GM19452 (cell line): Measurements from ENCODE around the gene FGD5.
"Not testable (repeated sequence)": the region's sequence is repeated elsewhere in the genome, so short reads cannot be mapped to it uniquely, and the experiment has no call there.

ENCODE experiments used
- ATAC-seq: cut with Tn5 transposase; IDR thresholded peaks from one replicate; pipeline ENCODE4 v1.9.1; 2021; ENCODE audit not compliant: unreplicated experiment

Gene FGD5

GRCh38 chr3:14805961-14806537 is 12.7 kb upstream of the FGD5 start:
- ATAC-seq = no peak

- peak; percentile 55 for ATAC-seq
These were observed 12.0 kb upstream of the FGD5 start for GRCh38 chr3:14806641-14807263.

GRCh38 chr3:14808025-14808424 is 10.7 kb upstream of the FGD5 start:
- ATAC-seq = no peak

DNA sequence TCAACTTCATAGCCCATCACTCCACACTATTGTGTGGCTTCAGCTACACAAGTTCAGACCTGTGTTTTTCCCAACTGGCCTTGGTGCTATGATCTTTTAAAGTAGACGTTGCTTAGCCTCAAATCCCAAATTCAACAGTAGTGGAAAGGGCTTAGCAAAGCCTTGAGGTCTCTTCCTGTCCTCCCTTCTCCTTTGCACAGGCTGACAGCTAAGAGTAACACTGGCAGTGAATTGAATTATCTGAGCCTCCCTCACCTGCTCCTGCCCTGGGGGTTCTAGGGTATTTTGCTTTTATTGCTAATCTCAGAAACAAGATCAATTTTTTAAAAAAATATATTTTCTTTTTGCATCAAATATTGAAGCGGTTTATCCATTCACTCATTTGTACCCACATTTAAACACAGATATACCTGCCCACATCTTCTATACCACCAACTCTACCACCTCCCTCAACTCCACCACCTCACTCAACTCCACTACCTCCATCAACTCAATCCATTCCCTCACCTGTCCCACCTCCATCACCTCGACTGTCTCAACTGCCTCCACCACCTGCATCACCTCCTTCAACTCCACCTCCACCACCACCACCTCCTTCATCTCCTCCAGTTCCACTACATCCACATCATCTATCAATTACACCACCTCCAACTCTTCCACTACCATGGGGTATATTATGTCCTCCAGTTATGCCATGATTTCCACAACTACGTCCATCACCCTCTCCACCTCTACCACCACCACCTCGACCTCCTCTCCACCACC is 10.1 kb upstream of the FGD5 start:
- no peak for ATAC-seq

GRCh38 chr3:14809611-14810010 is 9.2 kb upstream of the FGD5 start:
- not testable (repeated sequence) for ATAC-seq

- no peak for ATAC-seq
These were observed 8.5 kb upstream of the FGD5 start for GRCh38 chr3:14810070-14810791.

DNA sequence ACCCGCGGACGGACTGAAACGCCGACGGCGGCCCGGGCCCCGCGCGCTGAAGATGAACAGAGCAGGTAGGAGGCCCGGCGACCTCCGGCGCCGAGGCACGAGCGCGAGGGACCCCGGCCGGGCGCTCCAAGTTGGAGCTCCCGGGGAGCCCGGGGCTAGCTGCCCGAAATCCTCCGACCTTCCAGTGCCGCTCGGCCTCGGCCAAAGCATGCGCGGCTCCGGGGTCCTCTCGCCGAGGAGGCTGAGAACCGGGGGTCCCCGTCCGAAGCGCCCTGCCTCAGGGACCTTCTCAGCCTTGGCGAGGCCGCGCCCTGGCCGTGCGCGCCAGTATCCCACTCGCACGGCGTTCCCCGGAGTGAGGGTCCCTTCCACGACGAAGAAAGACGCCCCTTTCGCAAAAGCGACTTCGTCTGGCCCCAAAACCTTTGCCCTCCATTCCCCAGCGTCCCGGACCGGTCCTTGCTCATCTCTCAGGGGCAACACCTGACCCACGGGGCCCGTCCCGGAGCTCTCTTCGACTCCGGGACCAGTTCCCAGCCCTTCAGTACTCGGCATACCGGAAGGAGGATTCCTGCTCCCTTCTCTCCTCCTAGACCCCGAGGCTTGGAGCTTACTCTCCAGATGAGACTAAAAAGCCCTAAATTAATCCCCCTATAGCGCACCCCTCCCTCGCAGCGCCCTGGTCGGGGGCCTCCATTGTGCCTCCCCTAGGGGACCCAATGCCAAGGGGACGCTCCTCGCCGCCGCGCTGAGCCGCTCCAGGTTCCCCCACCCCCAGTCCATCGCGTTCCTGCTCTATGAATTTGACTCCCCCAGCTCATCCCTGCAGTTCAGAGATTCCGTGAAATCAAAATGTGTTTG is 7.7 kb upstream of the FGD5 start:
- ATAC-seq = no peak

DNA sequence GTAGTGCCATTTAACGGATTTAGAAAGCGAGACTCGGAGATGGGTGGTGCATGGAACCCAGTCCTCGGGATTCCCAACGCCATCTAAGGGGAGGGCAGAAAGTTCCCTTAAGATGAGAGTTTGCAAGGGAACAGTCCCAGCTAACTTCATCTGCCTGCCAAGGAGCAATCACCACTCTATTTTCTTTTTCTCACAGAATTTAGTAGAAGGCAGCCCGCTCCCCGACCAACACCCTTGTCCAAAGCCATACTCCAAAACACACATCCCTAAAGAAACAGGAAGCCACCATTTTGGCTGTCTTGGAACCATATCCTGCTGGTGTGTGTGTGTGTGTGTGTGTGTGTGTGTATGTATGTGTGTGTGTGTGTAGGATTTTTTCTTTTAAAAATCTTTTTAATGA is 7.1 kb upstream of the FGD5 start:
- ATAC-seq = no peak

DNA sequence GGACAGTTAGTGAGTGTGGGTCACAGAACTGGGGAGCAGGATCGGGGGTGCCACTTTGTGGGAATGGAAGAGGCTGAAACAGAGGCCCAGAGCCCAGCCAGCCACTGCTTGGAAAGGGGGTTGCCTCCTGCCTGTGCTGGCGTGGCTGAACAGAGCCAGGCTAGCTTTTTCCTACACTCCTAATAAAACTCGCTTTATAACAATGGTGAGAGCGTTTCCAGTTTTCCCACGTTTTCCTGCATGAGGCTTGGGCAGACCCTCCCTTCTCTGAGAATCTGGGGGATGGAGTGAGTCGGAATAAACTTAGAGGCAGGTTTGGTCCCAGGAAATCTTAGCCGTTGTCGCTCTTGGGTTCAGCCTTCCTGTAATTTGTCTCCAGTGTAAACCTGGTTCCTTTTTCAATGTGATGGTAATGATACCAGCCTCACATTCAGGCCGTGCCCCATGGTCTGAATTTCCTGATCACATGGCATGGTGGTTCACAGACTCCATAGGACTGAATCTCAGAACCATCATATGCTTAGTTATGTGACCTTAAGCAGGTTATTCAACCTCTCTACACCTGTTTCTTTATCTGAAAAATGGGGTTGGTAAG is 6.5 kb upstream of the FGD5 start:
- no peak for ATAC-seq

DNA sequence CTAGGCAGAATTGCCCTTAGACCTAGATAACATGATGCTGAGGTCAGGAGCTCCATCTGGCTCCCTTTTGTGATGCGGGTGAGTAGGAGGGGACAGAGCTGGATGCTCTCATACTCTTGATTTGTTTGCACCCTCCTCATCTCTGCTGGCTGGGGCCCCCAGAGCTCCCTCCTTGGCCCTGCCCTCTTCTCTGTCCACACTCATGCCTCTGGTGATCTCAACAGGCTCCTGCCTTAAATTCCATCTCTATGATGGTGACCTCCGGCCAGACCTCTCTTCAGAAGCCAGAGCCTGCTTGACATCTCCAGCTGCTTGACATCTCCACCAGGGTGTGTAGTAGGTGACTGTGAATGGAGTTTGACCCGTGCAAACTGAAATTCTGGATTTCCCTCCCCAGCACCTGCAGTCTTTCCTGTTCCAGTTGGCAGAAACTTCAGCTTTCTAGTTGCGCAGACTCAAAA is 4.3 kb upstream of the FGD5 start:
- ATAC-seq = no peak

- ATAC-seq = no peak
These were observed 2.4 kb upstream of the FGD5 start for GRCh38 chr3:14816359-14816758.

- no peak for ATAC-seq
These were observed 909 bp downstream of the FGD5 start for GRCh38 chr3:14819671-14820070.

- ATAC-seq = no peak
These were observed 1.4 kb downstream of the FGD5 start for GRCh38 chr3:14820156-14820555.

DNA sequence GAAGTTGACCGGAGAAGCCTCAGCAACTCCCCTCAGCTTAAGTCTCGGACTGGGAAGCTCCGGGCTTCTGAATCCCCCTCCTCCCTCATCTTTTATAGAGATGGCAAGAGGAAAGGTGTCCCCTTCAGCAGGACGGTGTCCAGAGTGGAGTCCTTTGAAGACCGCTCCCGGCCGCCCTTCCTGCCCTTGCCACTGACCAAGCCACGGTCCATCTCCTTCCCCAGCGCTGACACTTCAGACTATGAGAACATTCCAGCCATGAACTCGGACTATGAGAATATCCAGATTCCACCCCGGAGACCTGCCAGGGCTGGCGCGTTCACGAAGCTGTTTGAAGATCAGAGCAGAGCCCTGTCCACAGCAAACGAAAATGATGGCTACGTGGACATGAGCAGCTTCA is 2.4 kb downstream of the FGD5 start:
- ATAC-seq = no peak

DNA sequence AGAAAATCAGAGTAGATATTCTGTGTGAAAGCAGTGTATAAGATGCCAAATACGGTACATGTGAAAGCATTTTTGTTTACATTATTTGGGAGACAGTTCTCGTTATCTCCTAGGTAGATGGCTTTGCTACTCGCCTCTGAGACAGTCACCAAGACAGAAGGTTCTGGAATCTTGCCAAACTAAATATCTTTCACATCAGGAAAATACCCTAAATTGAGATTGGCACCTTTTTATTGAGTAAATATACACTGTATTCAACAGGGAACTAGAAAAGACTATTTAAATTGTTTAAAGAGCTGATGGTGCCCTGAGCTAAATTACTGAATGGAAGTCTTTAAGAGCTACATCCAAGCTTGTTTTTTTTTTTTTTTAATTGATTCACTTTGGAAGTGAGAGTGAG is 3.4 kb downstream of the FGD5 start:
- no peak for ATAC-seq

- no peak for ATAC-seq
These were observed 4.1 kb downstream of the FGD5 start for GRCh38 chr3:14822670-14823390.

DNA sequence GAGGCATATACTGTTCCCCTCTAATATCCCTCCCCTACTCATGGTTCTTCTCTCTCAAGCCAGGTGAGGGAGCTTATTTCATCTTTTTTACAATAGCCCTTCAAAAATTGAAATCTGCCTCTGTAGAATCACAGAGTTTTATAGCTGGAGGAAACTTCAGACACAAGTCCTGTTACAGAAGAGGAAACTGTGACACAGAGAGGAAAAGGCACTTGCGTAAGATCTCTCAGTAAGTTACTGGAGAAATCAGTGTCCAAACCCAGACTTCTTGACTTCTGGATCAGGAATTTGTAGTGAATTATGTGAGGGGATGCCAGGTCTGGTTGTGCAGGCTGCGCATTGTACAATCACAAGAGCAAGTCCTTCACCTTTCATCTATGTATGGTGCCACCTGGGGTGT is 4.6 kb downstream of the FGD5 start:
- no peak for ATAC-seq

GRCh38 chr3:14823910-14824629 is 5.3 kb downstream of the FGD5 start:
- no peak for ATAC-seq

DNA sequence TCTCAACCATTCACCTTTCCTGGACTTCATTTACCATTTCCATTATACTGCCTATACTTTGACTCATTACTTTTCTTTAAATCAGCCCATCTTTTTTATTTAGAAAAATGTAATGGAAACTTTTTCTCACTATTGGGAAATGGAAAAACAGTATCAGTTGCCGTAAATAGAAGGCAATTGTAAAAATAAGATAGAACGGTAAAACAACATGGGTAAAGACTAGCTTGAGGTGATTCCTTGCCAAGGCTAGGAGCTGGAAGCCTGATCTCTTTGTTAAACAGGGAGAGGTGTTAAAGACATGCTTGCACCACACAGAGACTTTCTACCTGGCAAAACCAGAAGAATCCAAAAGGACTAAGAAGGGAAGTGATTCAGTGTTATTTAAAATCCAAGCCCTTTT is 5.9 kb downstream of the FGD5 start:
- ATAC-seq = no peak
